GM21717 (cell line): Measurements from ENCODE around the gene CCNY.

Source experiments
- ATAC-seq: cut with Tn5 transposase; IDR thresholded peaks from one replicate; pipeline ENCODE4 v1.9.1; 2021; ENCODE audit warnings: mild to moderate bottlenecking, moderate library complexity; ENCODE audit not compliant: unreplicated experiment

Gene CCNY

GRCh38 chr10:35331894-35332640, 4.2 kb upstream of the CCNY start:
- no peak for ATAC-seq

DNA sequence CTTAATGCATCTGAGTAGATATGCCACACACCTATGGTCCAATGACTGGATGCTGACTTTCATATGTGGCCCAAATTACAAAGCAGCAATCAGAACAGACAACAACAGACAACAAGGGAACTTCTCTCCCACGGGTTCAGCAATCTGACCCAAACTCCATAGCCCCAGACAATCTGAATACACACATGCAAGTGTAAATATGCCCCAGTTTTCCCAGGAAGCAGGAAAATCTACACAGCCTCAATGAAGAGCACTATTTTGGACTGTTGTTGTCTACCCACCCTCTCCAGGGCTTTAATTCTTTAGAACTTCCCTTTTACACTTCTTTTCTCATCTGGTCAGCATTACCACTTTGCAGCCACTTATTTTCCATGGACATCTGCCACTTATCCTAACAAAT, 2.0 kb upstream of the CCNY start:
- ATAC-seq, result no peak

GRCh38 chr10:35335133-35336083, 901 bp upstream of the CCNY start:
- peak; percentile 1 for ATAC-seq

- ATAC-seq, result peak; percentile 5
Measured at GRCh38 chr10:35336921-35337823, 863 bp downstream of the CCNY start.

GRCh38 chr10:35339942-35340341, 3.6 kb downstream of the CCNY start:
- ATAC-seq, result peak; percentile 54

- ATAC-seq, result no peak
Measured at GRCh38 chr10:35340975-35341374, 4.7 kb downstream of the CCNY start.

DNA sequence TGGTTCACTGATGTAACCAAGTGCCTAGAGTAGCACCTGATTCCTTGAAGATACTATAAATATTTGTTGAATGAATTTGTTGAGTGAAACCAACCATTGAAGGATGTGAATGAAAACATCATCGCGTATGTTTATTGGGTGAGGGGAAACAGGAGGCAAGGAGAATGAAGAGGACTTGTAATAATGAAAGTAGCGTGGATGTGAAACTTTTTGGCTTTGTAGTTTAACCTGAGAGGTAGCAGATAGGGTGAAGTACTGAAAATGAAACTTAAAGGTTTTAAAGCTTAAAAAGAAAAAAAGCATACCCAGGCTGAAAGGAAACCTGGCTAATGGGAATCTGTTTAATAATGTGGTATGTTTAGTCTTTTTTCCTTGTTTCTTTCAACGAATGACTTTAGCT, 5.2 kb downstream of the CCNY start:
- ATAC-seq, result peak; percentile 78

GRCh38 chr10:35342183-35342753, 6.0 kb downstream of the CCNY start:
- no peak for ATAC-seq

DNA sequence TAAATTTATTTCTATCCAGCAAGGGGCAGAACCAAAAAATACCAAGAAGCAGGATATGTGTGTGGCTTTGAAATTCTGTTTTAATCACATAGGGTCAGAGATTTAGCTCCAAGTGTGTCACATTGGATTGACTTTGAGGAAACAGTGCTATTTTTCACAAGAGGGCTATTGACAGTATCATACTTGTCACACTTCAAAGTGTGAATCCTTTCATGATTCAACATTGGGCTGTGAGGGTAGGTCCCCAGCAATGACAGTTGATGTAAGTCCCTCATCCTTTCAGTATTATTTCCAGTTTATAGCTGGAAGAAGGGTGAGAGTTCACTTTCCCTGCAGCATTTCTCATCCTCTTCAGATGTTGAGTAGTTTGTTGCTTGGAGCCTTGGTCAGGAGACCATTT, 7.4 kb downstream of the CCNY start:
- no peak for ATAC-seq

DNA sequence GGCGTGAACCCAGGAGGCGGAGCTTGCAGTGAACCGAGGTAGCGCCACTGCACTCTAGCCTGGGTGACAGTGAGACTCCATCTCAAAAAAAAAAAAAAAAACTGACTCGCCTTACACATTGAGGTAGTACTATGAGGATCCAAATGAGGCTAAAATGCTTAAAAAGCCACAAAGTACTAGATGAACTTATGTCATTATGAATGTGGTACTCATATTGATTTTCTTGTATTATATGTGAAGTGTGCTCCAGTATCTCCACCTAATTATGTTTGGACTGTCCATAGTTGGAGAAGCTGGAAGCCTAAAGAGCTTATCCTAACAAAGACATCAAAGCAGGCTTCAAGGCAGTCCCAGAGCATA, 9.1 kb downstream of the CCNY start:
- ATAC-seq, result no peak

DNA sequence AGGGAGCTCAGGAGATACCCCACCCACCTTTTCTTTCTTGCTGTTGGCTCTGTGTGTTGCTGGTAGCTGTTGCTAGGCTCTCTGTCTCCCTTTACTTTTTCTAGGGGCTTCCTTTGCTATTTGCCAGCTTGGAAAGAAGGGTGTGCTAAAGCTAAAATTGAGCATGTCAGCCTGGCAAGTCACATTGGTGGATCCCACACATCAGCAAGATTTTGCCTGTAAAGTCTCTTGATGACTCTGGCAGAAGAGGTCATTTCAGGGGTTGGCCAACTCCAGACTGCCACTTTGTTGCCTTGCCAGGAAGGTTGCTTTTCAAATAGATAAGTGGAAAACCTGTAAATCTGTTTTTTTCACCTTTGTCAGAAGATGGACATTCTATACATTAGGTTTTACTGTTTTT, 9.9 kb downstream of the CCNY start:
- no peak for ATAC-seq

DNA sequence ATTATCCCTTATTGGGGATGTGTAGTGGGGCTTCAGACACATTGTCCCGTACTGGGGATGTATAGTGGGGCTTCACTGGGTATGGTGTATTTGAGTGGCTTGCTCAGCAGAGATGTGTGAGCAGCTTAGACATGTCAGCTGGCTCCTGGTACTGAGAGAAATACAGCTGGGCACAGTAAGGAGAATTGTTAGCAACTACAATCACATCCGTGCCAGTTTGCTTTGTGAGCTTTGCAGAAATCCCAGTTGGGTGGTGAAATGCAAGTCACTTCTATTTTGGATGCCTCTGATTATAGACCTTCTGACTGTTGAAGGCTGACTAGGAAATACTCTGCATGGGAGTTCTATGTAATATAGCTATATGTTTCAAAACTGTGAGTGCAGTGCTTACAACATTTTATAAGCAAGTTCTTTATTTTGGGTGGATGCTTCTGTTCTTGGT, 10.8 kb downstream of the CCNY start:
- ATAC-seq, result no peak

GRCh38 chr10:35347899-35348608, 11.7 kb downstream of the CCNY start:
- no peak for ATAC-seq

DNA sequence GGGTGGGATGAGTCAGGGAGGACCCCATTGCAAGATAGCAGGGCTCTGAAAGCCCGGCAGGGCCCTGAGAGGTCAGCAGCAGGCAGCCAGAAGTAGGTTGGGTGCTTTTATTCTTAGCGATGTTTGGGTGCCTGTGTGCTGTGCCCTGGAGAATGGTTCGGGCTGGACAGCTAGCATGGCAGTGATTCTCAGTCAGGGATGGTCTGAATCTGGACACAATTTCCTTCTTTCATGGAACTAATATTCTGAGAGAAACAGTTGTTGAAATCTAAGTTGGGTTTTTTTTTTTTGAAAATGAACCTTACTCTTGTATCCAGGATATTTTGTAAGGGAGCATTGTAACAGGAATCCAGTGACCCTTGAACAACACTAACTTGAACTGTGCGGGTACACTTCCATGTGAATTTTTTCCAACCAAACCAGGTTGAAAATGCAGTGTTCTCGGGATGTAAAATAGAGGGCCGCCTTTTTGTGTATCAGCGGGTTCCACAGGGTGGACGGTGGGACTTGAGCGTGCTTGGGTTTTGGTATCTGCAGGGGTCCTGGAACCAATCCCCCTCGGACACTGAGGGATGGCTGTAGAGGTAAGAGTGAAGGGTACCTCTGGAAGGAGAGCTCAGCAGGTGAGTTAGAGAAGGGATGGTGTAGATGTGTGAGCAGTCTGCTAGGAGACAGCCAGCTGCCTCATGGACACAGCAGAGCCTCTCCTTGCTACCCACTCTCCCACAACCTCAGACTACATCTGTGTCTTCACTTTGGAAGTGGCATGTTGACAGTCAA, 12.5 kb downstream of the CCNY start:
- no peak for ATAC-seq

DNA sequence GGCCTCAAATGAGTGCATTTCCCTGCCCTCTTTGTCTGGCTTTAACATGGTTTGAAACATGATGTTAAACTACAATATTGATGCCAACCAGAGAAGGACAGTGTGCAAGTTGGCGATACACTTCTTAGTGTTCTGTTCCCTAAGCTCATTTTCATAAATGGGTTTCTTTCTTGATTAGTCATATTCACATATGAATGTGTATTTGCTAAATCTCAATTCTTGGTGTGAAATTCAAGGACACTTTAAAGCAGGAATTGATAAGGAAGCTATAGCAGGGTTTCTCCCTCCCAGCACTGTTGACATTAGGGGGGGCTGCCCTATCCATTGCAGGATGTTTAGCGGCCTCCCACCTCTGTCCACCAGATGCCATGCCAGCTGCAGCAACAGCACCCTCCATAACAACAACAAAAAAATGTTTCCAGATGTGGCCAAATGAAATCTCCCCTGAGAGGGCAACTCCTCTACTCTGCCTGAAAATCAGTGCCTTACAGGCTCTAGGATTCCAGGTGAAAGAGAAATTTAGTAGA, 13.1 kb downstream of the CCNY start:
- ATAC-seq, result no peak

- no peak for ATAC-seq
Measured at GRCh38 chr10:35351021-35351420, 14.7 kb downstream of the CCNY start.

DNA sequence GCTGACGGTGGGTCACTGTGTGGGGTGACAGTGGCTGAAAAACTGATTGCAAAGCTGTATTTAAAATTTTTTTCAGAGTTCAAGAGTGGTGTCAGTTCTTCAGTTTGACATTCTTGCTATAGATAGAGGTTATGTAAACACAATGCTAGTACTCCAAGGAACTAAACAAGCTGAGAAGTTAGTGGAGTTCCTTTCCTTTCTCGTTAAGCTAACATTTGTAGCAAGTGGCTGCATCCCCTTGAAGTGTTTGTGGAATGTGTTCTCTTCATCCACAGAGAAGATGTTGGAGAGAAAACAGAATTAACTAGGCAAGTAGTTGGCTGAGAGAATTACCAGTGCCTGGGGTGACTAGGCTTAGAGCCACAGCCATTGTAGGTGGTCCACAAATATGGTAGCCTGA, 15.8 kb downstream of the CCNY start:
- ATAC-seq, result no peak

- ATAC-seq, result no peak
Measured at GRCh38 chr10:35352512-35352911, 16.2 kb downstream of the CCNY start.

GRCh38 chr10:35353395-35353794, 17.1 kb downstream of the CCNY start:
- ATAC-seq, result no peak
